ENCODE results near the gene ZNF490.
"Not testable (repeated sequence)": the region's sequence is repeated elsewhere in the genome, so short reads cannot be mapped to it uniquely, and the experiment has no call there.

The ZNF490 gene

DNA sequence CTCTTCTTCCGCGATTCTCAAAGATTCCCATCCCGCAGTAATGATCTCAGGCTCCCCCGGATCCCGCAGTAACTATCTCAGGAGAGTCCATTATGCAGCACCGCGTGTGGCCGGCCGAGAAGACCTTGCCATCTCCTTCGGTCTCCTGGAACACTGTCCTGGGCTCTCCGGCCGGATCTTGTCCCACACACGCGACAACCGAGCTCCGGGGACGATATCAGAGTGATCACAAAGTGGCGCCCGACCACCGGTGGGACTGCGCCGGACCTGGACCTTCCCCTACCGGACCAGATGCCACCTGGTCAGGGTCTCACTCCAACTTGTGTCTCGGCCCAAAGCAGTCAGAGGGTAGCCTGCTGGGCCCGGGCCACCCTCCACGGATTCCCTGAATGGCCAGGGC is 31.9 kb upstream of the ZNF490 start:
- Histone ChIP-seq H3K27me3 (ENCODE audit: control insufficient read depth in 1 of 2, insufficient read depth in 2 of 2, low read length in 2 of 2) (no peaks in the 10 kb centered on the region), H3K4me1 (ENCODE audit: insufficient read depth, low read length) (peaks cover 5% of the 10 kb centered on the region)

DNA sequence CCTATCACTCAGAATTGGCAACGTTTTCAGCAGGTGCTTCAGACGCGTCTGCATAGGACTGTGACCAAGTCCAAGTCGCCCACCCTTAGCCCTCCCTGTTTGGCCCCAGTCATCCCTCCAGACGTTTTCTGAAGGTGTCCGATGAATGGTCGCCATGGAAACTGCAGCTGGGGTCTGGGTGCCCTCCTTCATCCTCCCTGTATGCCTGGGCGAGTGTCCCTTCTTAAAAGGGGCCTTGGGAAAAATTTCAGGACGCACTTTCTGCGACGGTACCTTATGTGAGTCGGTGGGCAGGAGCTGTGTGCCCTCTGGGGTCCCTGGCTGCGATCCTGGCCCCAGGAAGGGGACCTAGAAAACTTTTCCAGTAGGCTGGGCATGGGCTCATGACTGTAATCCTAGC is 30.8 kb upstream of the ZNF490 start:
- Histone ChIP-seq H3K36me3 (ENCODE audit: insufficient read depth, low read length) (no peaks in the 10 kb centered on the region), H3K9me3 (ENCODE audit: low read length) (no peaks in the 10 kb centered on the region), H3K27ac (ENCODE audit: low read depth, low read length) (no peak overlapping the region), H3K9ac (ENCODE audit: low read length) (no peak overlapping the region), H3K27me3 (ENCODE audit: control insufficient read depth in 1 of 2, insufficient read depth in 2 of 2, low read length in 2 of 2) (no peaks in the 10 kb centered on the region), H3K4me3 (ENCODE audit: low read depth in 1 of 2, low read length in 2 of 2) (no peak overlapping the region), H3K4me1 (ENCODE audit: insufficient read depth, low read length) (peaks cover 5% of the 10 kb centered on the region)

More for the DNA sequence above, 31.9 kb upstream of the ZNF490 start:
- Histone ChIP-seq H3K9me3 (ENCODE audit: low read length) (no peaks in the 10 kb centered on the region), H3K36me3 (ENCODE audit: insufficient read depth, low read length) (no peaks in the 10 kb centered on the region), H3K27ac (ENCODE audit: low read depth, low read length) (no peak overlapping the region), H3K9ac (ENCODE audit: low read length) (no peak overlapping the region), H3K4me3 (ENCODE audit: low read depth in 1 of 2, low read length in 2 of 2) (no peak overlapping the region)

DNA sequence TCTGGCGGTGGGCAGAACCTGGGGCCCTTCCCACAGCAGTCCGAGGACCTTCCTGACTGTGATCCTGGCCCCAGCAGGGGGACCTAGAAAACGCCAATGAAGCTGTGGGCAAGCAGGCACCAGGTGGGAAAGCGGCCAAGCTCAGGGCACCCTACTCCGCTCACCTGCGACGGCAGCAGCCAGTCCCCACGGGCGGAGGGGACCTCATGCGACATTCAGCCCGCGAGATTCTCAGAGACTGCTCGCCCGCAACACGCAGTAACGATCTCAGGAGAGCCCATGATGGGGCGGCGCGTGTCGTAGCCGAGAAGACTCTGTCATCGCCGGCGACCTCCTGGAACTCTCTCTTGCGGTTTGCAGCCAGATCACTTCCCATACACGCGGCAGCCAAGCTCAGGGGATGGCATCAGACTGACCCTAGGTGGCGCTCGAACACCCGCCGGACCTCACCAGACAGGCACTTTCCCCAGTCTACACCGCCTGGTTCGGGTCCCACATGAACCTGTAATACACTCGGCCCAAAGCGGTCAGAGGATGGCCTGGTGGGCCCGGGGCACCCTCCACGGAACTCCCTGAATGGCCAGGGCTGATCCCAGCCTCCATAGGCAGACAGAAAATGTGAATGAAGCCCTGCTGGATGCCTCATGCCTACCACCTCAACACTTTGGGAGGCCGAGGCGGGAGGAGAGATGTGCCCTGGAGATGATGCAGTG is 29.4 kb upstream of the ZNF490 start:
- peaks cover 5% of the 10 kb centered on the region for H3K4me1 ChIP-seq (ENCODE audit: insufficient read depth, low read length)
- H3K27me3 ChIP-seq (ENCODE audit: control insufficient read depth in 1 of 2, insufficient read depth in 2 of 2, low read length in 2 of 2) = no peaks in the 10 kb centered on the region
- peak overlapping the region; percentile 16 to 58 for H3K4me3 ChIP-seq (ENCODE audit: low read depth in 1 of 2, low read length in 2 of 2)
- no peaks in the 10 kb centered on the region for H3K9me3 ChIP-seq (ENCODE audit: low read length)
- H3K36me3 ChIP-seq (ENCODE audit: insufficient read depth, low read length) = no peaks in the 10 kb centered on the region
- no peak overlapping the region for H3K27ac ChIP-seq (ENCODE audit: low read depth, low read length)
- peak overlapping the region; percentile 41 for H3K9ac ChIP-seq (ENCODE audit: low read length)

DNA sequence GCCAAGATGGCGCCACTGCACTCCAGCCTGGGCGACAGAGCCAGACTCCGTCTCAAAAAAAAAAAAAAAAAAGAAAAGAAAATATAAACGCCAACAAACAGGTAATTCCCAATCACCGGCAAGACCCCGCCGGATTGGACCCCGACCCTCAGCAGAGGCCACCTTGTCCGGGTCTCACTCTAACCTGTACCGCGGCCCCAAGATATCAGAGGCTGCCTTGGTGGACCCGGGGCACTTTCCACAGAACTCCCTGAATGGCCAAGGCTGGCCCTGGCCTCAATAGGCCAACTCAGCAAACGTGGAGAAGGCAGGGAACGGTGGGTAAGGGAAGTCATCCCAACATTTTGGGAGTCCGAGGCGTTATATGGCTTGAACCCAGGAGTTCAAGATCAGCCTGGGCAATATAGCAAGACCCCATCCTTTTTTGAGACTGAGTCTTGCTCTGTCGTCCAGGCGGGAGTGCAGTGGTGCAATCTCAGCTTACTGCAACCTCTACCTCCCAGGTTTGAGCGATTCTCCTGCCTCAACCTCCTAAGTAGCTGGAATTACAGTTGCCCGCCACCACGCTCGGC is 28.1 kb upstream of the ZNF490 start:
- Histone ChIP-seq H3K4me1 (ENCODE audit: insufficient read depth, low read length) (peaks cover 5% of the 10 kb centered on the region), H3K9ac (ENCODE audit: low read length) (no peak overlapping the region), H3K9me3 (ENCODE audit: low read length) (no peaks in the 10 kb centered on the region), H3K36me3 (ENCODE audit: insufficient read depth, low read length) (no peaks in the 10 kb centered on the region), H3K27ac (ENCODE audit: low read depth, low read length) (no peak overlapping the region), H3K27me3 (ENCODE audit: control insufficient read depth in 1 of 2, insufficient read depth in 2 of 2, low read length in 2 of 2) (no peaks in the 10 kb centered on the region), H3K4me3 (ENCODE audit: low read depth in 1 of 2, low read length in 2 of 2) (no peak overlapping the region)

DNA sequence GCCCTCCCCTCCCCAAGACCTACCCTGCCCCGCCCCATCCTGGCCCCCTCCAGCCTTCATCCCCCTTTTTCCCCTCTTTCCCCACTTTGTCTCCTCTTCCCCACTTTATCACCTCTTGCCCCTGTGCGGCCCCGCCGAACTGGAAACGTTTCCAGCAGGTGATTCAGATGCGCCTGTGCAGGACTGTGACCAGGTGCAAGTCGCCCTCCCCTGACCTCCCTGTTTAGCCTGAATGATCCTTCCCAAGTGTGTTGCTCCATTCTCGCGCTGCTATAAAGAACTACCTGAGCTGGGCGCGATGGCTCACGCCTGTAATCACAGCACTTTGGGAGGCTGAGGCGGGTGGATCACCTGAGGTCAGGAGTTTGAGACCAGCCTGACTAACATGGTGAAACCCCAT is 26.0 kb upstream of the ZNF490 start:
- H3K36me3 ChIP-seq (ENCODE audit: insufficient read depth, low read length) = no peaks in the 10 kb centered on the region
- no peaks in the 10 kb centered on the region for H3K9me3 ChIP-seq (ENCODE audit: low read length)
- no peak overlapping the region for H3K9ac ChIP-seq (ENCODE audit: low read length)
- H3K4me1 ChIP-seq (ENCODE audit: insufficient read depth, low read length) = peaks cover 5% of the 10 kb centered on the region
- H3K27me3 ChIP-seq (ENCODE audit: control insufficient read depth in 1 of 2, insufficient read depth in 2 of 2, low read length in 2 of 2) = no peaks in the 10 kb centered on the region
- no peak overlapping the region for H3K27ac ChIP-seq (ENCODE audit: low read depth, low read length)
- H3K4me3 ChIP-seq (ENCODE audit: low read depth in 1 of 2, low read length in 2 of 2) = no peak overlapping the region

DNA sequence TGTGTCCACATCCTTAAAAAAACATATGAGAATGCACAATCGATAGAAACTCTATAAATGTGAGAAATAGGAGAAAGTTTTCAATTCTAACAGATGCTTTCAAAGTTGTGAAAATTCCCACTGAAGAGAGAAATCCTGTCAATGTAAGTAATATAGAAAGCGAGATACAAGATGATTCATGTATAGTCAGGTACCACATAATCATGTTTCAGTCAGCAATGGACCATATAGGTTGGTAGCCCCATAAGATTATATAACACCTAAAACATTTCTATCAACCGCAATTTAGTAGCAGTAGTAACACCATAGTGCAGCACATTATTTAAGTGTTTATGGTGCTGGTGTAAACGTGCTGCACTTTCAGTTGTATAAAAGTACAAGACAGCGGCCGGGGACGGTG is 18.6 kb upstream of the ZNF490 start:
- no peaks in the 10 kb centered on the region for H3K4me1 ChIP-seq (ENCODE audit: insufficient read depth, low read length)
- H3K36me3 ChIP-seq (ENCODE audit: insufficient read depth, low read length) = peaks cover 35% of the 10 kb centered on the region
- H3K27ac ChIP-seq (ENCODE audit: low read depth, low read length) = no peak overlapping the region
- H3K4me3 ChIP-seq (ENCODE audit: low read depth in 1 of 2, low read length in 2 of 2) = no peak overlapping the region
- no peak overlapping the region for H3K9ac ChIP-seq (ENCODE audit: low read length)
- H3K27me3 ChIP-seq (ENCODE audit: control insufficient read depth in 1 of 2, insufficient read depth in 2 of 2, low read length in 2 of 2) = no peaks in the 10 kb centered on the region
- H3K9me3 ChIP-seq (ENCODE audit: low read length) = no peaks in the 10 kb centered on the region

DNA sequence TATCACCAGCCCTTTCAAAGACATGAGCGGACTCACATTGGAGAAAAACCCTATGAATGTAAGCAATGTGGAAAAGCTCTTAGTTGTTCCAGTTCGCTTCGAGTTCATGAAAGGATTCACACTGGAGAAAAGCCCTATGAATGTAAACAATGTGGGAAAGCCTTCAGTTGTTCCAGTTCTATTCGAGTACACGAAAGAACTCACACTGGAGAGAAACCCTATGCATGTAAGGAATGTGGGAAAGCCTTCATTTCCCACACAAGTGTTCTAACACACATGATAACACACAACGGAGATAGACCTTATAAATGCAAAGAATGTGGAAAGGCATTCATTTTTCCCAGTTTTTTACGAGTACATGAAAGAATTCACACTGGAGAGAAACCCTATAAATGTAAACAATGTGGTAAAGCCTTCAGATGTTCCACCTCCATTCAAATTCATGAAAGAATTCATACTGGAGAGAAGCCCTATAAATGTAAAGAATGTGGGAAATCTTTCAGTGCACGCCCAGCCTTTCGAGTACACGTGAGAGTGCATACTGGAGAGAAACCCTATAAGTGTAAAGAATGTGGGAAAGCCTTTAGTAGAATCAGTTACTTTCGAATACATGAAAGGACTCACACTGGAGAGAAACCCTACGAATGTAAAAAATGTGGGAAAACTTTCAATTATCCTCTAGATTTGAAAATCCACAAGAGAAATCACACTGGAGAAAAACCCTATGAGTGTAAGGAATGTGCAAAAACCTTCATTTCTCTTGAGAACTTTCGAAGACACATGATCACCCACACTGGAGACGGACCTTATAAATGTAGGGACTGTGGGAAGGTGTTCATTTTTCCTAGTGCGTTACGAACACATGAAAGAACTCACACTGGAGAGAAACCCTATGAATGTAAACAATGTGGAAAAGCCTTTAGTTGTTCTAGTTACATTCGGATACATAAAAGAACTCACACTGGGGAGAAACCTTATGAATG is 17.7 kb upstream of the ZNF490 start:
- Histone ChIP-seq H3K9ac (ENCODE audit: low read length) (no peak overlapping the region), H3K9me3 (ENCODE audit: low read length) (no peaks in the 10 kb centered on the region), H3K27me3 (ENCODE audit: control insufficient read depth in 1 of 2, insufficient read depth in 2 of 2, low read length in 2 of 2) (no peaks in the 10 kb centered on the region), H3K4me1 (ENCODE audit: insufficient read depth, low read length) (no peaks in the 10 kb centered on the region), H3K4me3 (ENCODE audit: low read depth in 1 of 2, low read length in 2 of 2) (no peak overlapping the region), H3K27ac (ENCODE audit: low read depth, low read length) (no peak overlapping the region), H3K36me3 (ENCODE audit: insufficient read depth, low read length) (peaks cover 35% of the 10 kb centered on the region)

DNA sequence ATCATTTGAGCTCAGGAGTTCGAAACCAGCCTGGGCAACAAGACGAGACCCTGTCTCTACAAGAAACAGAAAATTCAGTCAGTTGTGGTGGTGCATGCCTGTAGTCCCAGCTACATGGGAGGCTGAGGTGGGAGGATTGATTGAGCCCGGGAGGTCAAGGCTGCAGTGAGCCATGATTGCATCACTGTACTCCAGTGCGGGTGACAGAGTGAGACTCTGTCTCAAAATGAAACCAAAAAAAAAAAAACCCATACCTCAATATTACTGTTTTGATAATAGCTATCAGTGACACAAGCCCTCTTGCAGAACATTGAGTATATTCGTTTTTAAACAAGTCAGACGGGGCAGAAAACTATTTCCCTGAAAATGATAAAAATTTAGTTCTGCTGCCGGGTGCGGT is 16.3 kb upstream of the ZNF490 start:
- Histone ChIP-seq H3K9me3 (ENCODE audit: low read length) (no peaks in the 10 kb centered on the region), H3K27me3 (ENCODE audit: control insufficient read depth in 1 of 2, insufficient read depth in 2 of 2, low read length in 2 of 2) (no peaks in the 10 kb centered on the region), H3K4me1 (ENCODE audit: insufficient read depth, low read length) (no peaks in the 10 kb centered on the region), H3K4me3 (ENCODE audit: low read depth in 1 of 2, low read length in 2 of 2) (no peak overlapping the region), H3K27ac (ENCODE audit: low read depth, low read length) (no peak overlapping the region), H3K36me3 (ENCODE audit: insufficient read depth, low read length) (peaks cover 35% of the 10 kb centered on the region), H3K9ac (ENCODE audit: low read length) (no peak overlapping the region)

DNA sequence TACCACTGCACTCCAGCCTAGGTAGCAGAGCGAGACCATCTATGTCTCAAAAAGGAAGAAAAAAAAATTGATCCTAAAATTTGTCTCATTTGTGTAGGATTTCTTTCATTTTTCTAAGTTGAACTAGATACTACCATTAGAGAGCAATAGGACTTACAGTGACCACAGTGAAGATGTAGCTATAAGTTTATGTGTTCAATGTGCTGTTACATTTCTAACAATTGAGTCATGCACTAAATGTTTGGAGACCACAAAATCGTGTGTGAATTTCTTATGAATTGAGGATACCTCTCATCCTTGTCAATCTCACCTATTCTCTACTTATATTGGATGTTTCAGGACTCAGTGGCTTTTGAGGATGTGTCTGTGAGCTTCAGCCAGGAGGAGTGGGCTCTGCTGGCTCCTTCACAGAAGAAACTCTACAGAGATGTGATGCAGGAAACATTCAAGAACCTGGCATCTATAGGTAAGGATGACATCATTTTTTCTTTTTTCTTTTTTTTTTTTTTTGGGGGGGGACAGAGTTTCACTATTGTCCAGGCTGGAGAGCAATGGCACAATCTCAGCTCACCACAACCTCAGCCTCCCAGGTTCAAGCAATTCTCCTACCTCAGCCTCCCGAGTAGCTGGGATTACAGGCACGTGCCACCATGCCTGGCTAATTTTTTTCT is 12.9 kb upstream of the ZNF490 start:
- H3K9ac ChIP-seq (ENCODE audit: low read length) = no peak overlapping the region
- H3K27ac ChIP-seq (ENCODE audit: low read depth, low read length) = no peak overlapping the region
- no peaks in the 10 kb centered on the region for H3K27me3 ChIP-seq (ENCODE audit: control insufficient read depth in 1 of 2, insufficient read depth in 2 of 2, low read length in 2 of 2)
- no peaks in the 10 kb centered on the region for H3K4me1 ChIP-seq (ENCODE audit: insufficient read depth, low read length)
- no peaks in the 10 kb centered on the region for H3K9me3 ChIP-seq (ENCODE audit: low read length)
- H3K36me3 ChIP-seq (ENCODE audit: insufficient read depth, low read length) = peaks cover 14% of the 10 kb centered on the region
- H3K4me3 ChIP-seq (ENCODE audit: low read depth in 1 of 2, low read length in 2 of 2) = no peak overlapping the region

DNA sequence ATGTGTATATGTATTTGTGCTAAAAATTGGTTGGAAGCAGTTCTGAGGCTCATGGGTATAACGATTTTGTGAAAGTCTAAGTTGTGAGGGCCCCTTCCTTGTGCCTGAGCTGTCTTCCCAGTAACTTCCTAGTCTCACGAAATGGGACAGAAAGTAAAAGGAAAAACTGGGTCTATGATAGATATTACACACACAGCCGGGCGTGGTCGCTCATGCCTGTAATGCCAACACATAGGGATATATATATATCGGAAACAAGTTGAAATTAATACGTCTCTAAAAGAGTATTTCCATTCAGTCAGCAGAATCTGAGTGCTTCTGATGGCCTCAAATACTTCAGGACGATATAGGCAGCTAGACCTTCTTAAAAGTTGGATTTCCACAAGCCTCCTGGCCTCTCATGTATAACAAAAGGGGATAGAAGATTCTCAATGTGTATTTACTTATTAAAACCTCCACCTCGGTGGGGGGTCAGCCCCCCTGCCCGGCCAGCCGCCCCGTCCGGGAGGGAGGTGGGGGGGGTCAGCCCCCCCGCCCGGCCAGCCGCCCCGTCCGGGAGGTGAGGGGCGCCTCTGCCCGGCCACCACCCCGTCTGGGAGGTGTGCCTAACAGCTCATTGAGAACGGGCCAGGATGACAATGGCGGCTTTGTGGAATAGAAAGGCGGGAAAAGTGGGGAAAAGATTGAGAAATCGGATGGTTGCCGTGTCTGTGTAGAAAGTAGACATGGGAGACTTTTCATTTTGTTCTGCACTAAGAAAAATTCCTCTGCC is 10.8 kb upstream of the ZNF490 start:
- not testable (repeated sequence) for H3K27me3 ChIP-seq (ENCODE audit: control insufficient read depth in 1 of 2, insufficient read depth in 2 of 2, low read length in 2 of 2); H3K36me3 ChIP-seq (ENCODE audit: insufficient read depth, low read length); H3K4me1 ChIP-seq (ENCODE audit: insufficient read depth, low read length); H3K27ac ChIP-seq (ENCODE audit: low read depth, low read length); H3K9me3 ChIP-seq (ENCODE audit: low read length); H3K4me3 ChIP-seq (ENCODE audit: low read depth in 1 of 2, low read length in 2 of 2); H3K9ac ChIP-seq (ENCODE audit: low read length)
